Endodermal cell (in vitro differentiated cells): ENCODE measurements around the gene QKI. TPM values are rescaled to one million over a fixed set of nuclear protein-coding genes. Genes with fewer than 3 reads are reported as not detected.

ENCODE experiments used
- DNase-seq: peaks from one replicate; pipeline ENCODE4 v3.0.0-alpha.2; 2017
- H3K27ac ChIP-seq: 2 replicates; pipeline ENCODE4 v1.5.1; 2013; ENCODE audit warnings: mild to moderate bottlenecking, low read depth, low read length, moderate library complexity
- H3K27me3 ChIP-seq: 2 replicates; pipeline ENCODE4 v1.6.1; 2013; ENCODE audit warnings: mild to moderate bottlenecking, low read length, moderate library complexity; ENCODE audit not compliant: insufficient read depth, control insufficient read depth, poor library complexity, severe bottlenecking
- H3K36me3 ChIP-seq: 2 replicates; pipeline ENCODE4 v1.7.0; 2013; ENCODE audit warnings: mild to moderate bottlenecking, low read length, moderate library complexity; ENCODE audit not compliant: control insufficient read depth, insufficient read depth
- H3K4me1 ChIP-seq: one replicate; pipeline ENCODE4 v1.7.0; 2013; ENCODE audit warnings: low read length; ENCODE audit not compliant: control insufficient read depth, insufficient read depth
- H3K4me3 ChIP-seq: 2 replicates; pipeline ENCODE4 v1.5.1; 2013; ENCODE audit warnings: mild to moderate bottlenecking, low read length, moderate library complexity
- H3K9ac ChIP-seq: 2 replicates; pipeline ENCODE4 v1.6.1; 2013; ENCODE audit warnings: mild to moderate bottlenecking, low read length, moderate library complexity; ENCODE audit not compliant: poor library complexity, severe bottlenecking; ENCODE audit errors: extremely low read depth
- H3K9me3 ChIP-seq: 2 replicates; pipeline ENCODE4 v1.6.1; 2013; ENCODE audit warnings: mild to moderate bottlenecking, low read length, moderate library complexity; ENCODE audit not compliant: control insufficient read depth
- H3K27ac Mint-ChIP-seq: 2 replicates; pipeline ENCODE4 v1.8.0; 2020; ENCODE audit warnings: mixed read lengths
- H3K27me3 Mint-ChIP-seq: 2 replicates; pipeline ENCODE4 v1.8.0; 2021; ENCODE audit warnings: mild to moderate bottlenecking, mixed read lengths; ENCODE audit not compliant: insufficient read depth
- H3K36me3 Mint-ChIP-seq: 2 replicates; pipeline ENCODE4 v1.8.0; 2020; ENCODE audit warnings: low read depth, mixed read lengths
- H3K4me1 Mint-ChIP-seq: 2 replicates; pipeline ENCODE4 v1.8.0; 2020; ENCODE audit warnings: mixed read lengths
- H3K4me3 Mint-ChIP-seq: 2 replicates; pipeline ENCODE4 v1.8.0; 2020; ENCODE audit warnings: mild to moderate bottlenecking, moderate library complexity, mixed read lengths
- H3K9me3 Mint-ChIP-seq: 2 replicates; pipeline ENCODE4 v1.8.0; 2020; ENCODE audit warnings: mild to moderate bottlenecking, mixed read lengths
- CTCF ChIP-seq: fragments of 200-600 bp; sonication (generic); conservative IDR thresholded peaks from 2 replicates; pipeline ENCODE4 v1.5.0; 2021; ENCODE audit warnings: antibody characterized with exemption, mild to moderate bottlenecking
- WGBS, 2 experiments: methylation state at CpG; one replicate each; pipeline versions ENCODE4 v1.1.5 to v1.1.7; 2013; ENCODE audit warnings: missing lambda C conversion rate in 2 of 2, mixed read lengths in 1 of 2; ENCODE audit not compliant: insufficient coverage in 1 of 2, insufficient read length in 1 of 2; 5-methylcytosine and 5-hydroxymethylcytosine counted together
- total RNA-seq, 2 donors: library from RNA; stranded (reverse); fragmentation: NEBNext Ultra II Directional in 1 of 2; extraction: Animal tissue kit (Norgen Biotek cat#: 25700) in 1 of 2; gene quantifications; 2 replicates in 1 of 2; 3 replicates in 1 of 2; pipeline ENCODE4 v1.2.1, GENCODE V29; 2021

QKI gene
- total RNA-seq, 2 donors from 2014 or later = 93.3 to 107 TPM

GRCh38 chr6:163529605-163530004 lies 115.1 kb downstream of the QKI start:
- Histone ChIP-seq H3K27me3 (no peaks in the 10 kb centered on the region), H3K9ac (no peak overlapping the region), H3K9me3 (no peaks in the 10 kb centered on the region), H3K4me3 (no peak overlapping the region), H3K36me3 (no peaks in the 10 kb centered on the region), H3K4me1 (no peaks in the 10 kb centered on the region), H3K27ac (no peak overlapping the region)
- Mint-ChIP-seq H3K4me1 (peaks cover 12% of the 10 kb centered on the region), H3K27ac (no peak overlapping the region), H3K4me3 (no peak overlapping the region), H3K9me3 (no peaks in the 10 kb centered on the region), H3K27me3 (no peaks in the 10 kb centered on the region), H3K36me3 (peaks cover 4% of the 10 kb centered on the region)
- WGBS, 2 experiments = 95 to 100% methylated on average over 1 to 3 of the region's 3 CpGs
- no peak for TF ChIP-seq CTCF
- no peak for DNase-seq

- no peaks in the 10 kb centered on the region for H3K4me1 ChIP-seq
- no peak for TF ChIP-seq CTCF
Measured at GRCh38 chr6:163530406-163530805, 115.9 kb downstream of the QKI start.

GRCh38 chr6:163531122-163531521 lies 116.6 kb downstream of the QKI start:
- no peak overlapping the region for H3K27ac ChIP-seq
- DNase-seq = no peak
- H3K4me1 Mint-ChIP-seq = peaks cover 12% of the 10 kb centered on the region

More at GRCh38 chr6:163530406-163530805, 115.9 kb downstream of the QKI start:
- no peaks in the 10 kb centered on the region for H3K27me3 Mint-ChIP-seq
- Histone ChIP-seq H3K9ac (no peak overlapping the region), H3K27me3 (no peaks in the 10 kb centered on the region), H3K4me3 (no peak overlapping the region), H3K36me3 (no peaks in the 10 kb centered on the region), H3K9me3 (no peaks in the 10 kb centered on the region), H3K27ac (no peak overlapping the region)
- peaks cover 12% of the 10 kb centered on the region for H3K4me1 Mint-ChIP-seq
- no peak for DNase-seq
- no peak overlapping the region for H3K27ac Mint-ChIP-seq
- 80 to 100% methylated on average over 1 to 3 of the region's 3 CpGs for WGBS, 2 experiments
- H3K4me3 Mint-ChIP-seq = no peak overlapping the region
- H3K36me3 Mint-ChIP-seq = no peaks in the 10 kb centered on the region
- no peaks in the 10 kb centered on the region for H3K9me3 Mint-ChIP-seq

More at GRCh38 chr6:163531122-163531521, 116.6 kb downstream of the QKI start:
- TF ChIP-seq CTCF = no peak
- Histone ChIP-seq H3K9ac (no peak overlapping the region), H3K4me3 (no peak overlapping the region), H3K36me3 (no peaks in the 10 kb centered on the region), H3K4me1 (no peaks in the 10 kb centered on the region), H3K27me3 (no peaks in the 10 kb centered on the region), H3K9me3 (no peaks in the 10 kb centered on the region)
- no peaks in the 10 kb centered on the region for H3K9me3 Mint-ChIP-seq
- H3K4me3 Mint-ChIP-seq = no peak overlapping the region
- no peaks in the 10 kb centered on the region for H3K36me3 Mint-ChIP-seq
- WGBS, 2 experiments = 80 to 85% methylated on average over 1 to 2 of the region's 2 CpGs
- no peak overlapping the region for H3K27ac Mint-ChIP-seq
- no peaks in the 10 kb centered on the region for H3K27me3 Mint-ChIP-seq
